Fibroblast of the aortic adventitia (primary cell): ENCODE data around the gene ARL6. TPM values are rescaled to one million over a fixed set of nuclear protein-coding genes. Genes with fewer than 3 reads are reported as not detected.

Experiments
- DNase-seq: peaks from one replicate; pipeline ENCODE4 v3.0.0-alpha.2; 2010; ENCODE audit warnings: low read depth
- H3K4me3 ChIP-seq: 2 replicates; pipeline ENCODE4 v1.5.1; 2011; ENCODE audit warnings: low read depth, mild to moderate bottlenecking, control low read depth, low read length, moderate library complexity
- CTCF ChIP-seq: IDR thresholded peaks from 2 replicates; pipeline ENCODE4 v1.5.1; 2011; ENCODE audit warnings: mild to moderate bottlenecking, low read length, control low read depth, inconsistent platforms; ENCODE audit not compliant: insufficient read depth
- total RNA-seq: library from RNA; depleted of rRNA; stranded (reverse); fragments of >200 nt; gene quantifications from 2 replicates; pipeline ENCODE4 v1.2.3, GENCODE V29; 2012; ENCODE audit warnings: low replicate concordance

The ARL6 gene
- total RNA-seq, 1 donor = 13.9 TPM

- no peak for TF ChIP-seq CTCF
- no peak for DNase-seq
- no peak overlapping the region for H3K4me3 ChIP-seq
Measured at GRCh38 chr3:97742036-97742435, 22.5 kb upstream of the ARL6 start.

- no peak overlapping the region for H3K4me3 ChIP-seq
- TF ChIP-seq CTCF = no peak
- no peak for DNase-seq
Measured at GRCh38 chr3:97744289-97744688, 20.3 kb upstream of the ARL6 start.

GRCh38 chr3:97763586-97764406, 762 bp upstream of the ARL6 start:
- DNase-seq = no peak

GRCh38 chr3:97765336-97765735, 778 bp downstream of the ARL6 start:
- peak; percentile 53 for DNase-seq
- H3K4me3 ChIP-seq = peak overlapping the region; percentile 94
- TF ChIP-seq CTCF = no peak

More at GRCh38 chr3:97763586-97764406, 762 bp upstream of the ARL6 start:
- no peak for TF ChIP-seq CTCF
- peak overlapping the region; percentile 94 for H3K4me3 ChIP-seq

GRCh38 chr3:97772926-97773325, 8.4 kb downstream of the ARL6 start:
- TF ChIP-seq CTCF = no peak
- no peak for DNase-seq
- H3K4me3 ChIP-seq = no peak overlapping the region

- no peak overlapping the region for H3K4me3 ChIP-seq
- TF ChIP-seq CTCF = no peak
- DNase-seq = no peak
Measured at GRCh38 chr3:97778152-97778551, 13.6 kb downstream of the ARL6 start.

GRCh38 chr3:97793420-97794019, 29.0 kb downstream of the ARL6 start:
- TF ChIP-seq CTCF = peak; percentile 75
- DNase-seq = peak; percentile 79
- no peak overlapping the region for H3K4me3 ChIP-seq
